NT2/D1 (cell line): Measurements from ENCODE around the gene NAPG.

Source experiments
- SUZ12 ChIP-seq: IDR thresholded peaks from 2 replicates; pipeline ENCODE4 v1.6.1; 2011; ENCODE audit not compliant: insufficient read length, insufficient read depth; ENCODE audit errors: extremely low read depth
- YY1 ChIP-seq: IDR thresholded peaks from 2 replicates; pipeline ENCODE4 v1.6.1; 2011; ENCODE audit not compliant: insufficient read length, insufficient read depth
- ZNF274 ChIP-seq: IDR thresholded peaks from 2 replicates; pipeline ENCODE4 v1.6.1; 2011; ENCODE audit warnings: mild to moderate bottlenecking, low read depth, low read length

- TF ChIP-seq YY1 (no peak), ZNF274 (no peak), SUZ12 (no peak)
Measured at GRCh38 chr18:10566390-10566789, 40.6 kb downstream of the NAPG start.
